Measurements from ENCODE around the gene CFAP61.

Gene CFAP61

DNA sequence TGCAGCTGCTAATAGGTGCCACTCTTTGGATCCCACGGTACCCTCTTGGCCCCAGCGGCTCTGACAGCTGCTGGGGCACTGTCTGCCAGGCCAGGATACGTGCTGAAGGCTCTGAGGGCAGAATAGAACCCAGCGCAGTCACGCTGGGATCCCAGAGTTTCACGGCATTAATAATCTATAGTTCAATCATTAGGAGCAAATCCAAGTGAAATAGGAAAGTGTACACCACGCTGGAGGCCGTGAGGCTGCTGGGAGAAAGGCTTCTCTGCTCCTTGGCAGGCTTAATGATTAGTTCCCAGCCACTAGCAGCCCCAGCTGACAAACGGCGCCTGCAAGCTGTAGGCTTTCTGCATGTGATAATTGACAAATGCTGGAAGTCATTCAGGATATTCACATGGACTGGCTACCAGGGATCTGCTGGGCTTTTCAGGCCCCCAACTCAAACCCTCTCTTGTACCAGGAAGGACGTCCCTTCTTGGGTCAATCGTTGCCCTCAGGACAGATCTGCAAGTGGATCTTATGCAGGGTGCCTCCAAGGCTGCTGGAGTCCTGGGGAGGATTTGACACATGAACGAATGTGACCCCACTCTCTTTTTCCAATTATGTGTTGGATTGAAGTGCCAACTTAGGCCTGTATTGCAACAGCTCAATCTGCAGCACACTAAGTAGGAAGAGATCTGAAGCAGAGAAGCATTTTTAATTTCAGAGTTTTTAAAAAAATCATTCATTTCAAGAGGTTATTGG lies 265.5 kb downstream of the CFAP61 start:
- no peaks in the 10 kb centered on the region for H3K27me3 ChIP-seq (ENCODE audit: insufficient read depth, low read length)
- H3K79me1 ChIP-seq (ENCODE audit: low read length) = no peaks in the 10 kb centered on the region
- H2BK5ac ChIP-seq (ENCODE audit: low read depth, low read length, poor library complexity) = no peak overlapping the region
- no peak for DNase-seq
- H3K27ac ChIP-seq (ENCODE audit: low read depth, low read length) = no peak overlapping the region
- no peak overlapping the region for H4K12ac ChIP-seq (ENCODE audit: low read depth, low read length)
- H3K36me3 ChIP-seq (ENCODE audit: control insufficient read depth in 1 of 2, insufficient read depth in 2 of 2, low read length in 2 of 2) = no peaks in the 10 kb centered on the region
- H3K9ac ChIP-seq (ENCODE audit: low read length) = no peak overlapping the region
- no peak overlapping the region for H3K23ac ChIP-seq (ENCODE audit: low read length)
- H3K79me2 ChIP-seq (ENCODE audit: control insufficient read depth, insufficient read depth, low read length, poor library complexity) = no peaks in the 10 kb centered on the region
- no peak overlapping the region for H4K8ac ChIP-seq (ENCODE audit: low read depth, low read length)
- no peak overlapping the region for H3K4me3 ChIP-seq (ENCODE audit: low read depth, low read length)
- no CpG with 5 or more reads among the region's 13 CpGs for WGBS (ENCODE audit: extremely low coverage, insufficient coverage, insufficient read length)
- H3K4me2 ChIP-seq (ENCODE audit: low read length) = no peak overlapping the region
- no peak overlapping the region for H2BK12ac ChIP-seq (ENCODE audit: low read length)
- H3K4me1 ChIP-seq (ENCODE audit: control insufficient read depth in 1 of 2, insufficient read depth in 2 of 2, low read length in 2 of 2) = no peaks in the 10 kb centered on the region
- H3K14ac ChIP-seq (ENCODE audit: low read length) = no peak overlapping the region
- no peak overlapping the region for H3K18ac ChIP-seq (ENCODE audit: low read length)
- H3K4ac ChIP-seq (ENCODE audit: low read depth, low read length) = no peak overlapping the region
- no peak overlapping the region for H2AFZ ChIP-seq (ENCODE audit: insufficient read depth, low read length, poor library complexity)
- no peaks in the 10 kb centered on the region for H3K9me3 ChIP-seq (ENCODE audit: insufficient read depth, low read depth, low read length)
- no peak overlapping the region for H4K91ac ChIP-seq (ENCODE audit: low read depth, low read length)
- no peak overlapping the region for H2AK5ac ChIP-seq (ENCODE audit: low read length)
- no peak overlapping the region for H2BK120ac ChIP-seq (ENCODE audit: insufficient read depth, low read length, poor library complexity)

DNA sequence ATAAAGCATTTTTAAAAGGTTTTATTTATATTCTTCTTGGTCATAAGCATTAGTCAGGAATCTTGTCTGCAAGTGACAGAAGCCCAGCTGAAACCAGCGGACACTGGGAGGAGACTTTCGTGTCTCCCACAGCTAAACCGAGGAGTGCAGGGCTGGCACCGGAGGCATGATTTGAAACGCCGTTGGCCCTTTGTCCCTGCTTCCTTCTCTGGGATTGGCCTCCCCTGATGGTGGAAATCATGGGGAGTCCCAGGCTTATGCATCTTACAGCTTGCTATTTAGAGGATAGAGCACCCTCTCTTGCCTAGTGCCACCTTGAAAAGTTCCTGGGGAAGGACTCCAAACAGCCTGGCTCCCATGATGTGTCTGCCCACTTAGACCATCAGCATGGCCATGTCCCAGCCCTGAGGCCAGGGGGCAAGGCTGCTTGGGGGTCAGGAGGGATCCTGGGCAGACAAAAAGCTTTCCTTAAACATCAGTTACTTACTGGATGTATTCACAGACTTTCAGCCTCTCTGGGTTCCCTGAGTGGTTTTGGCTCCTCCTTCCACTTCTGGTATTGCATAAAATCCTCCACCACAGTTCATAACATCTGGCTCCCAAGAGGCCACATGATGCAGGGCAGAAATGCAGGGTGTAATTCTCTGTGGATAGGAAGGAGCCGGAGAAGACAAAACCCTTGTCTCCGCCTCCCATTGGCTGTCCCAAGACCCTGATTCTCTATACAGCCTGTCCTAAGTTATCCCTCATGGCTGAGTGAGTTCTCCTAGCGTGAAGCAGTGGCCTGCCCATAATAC lies 266.2 kb downstream of the CFAP61 start:
- H3K4me2 ChIP-seq (ENCODE audit: low read length) = no peak overlapping the region
- H4K8ac ChIP-seq (ENCODE audit: low read depth, low read length) = no peak overlapping the region
- no peak overlapping the region for H3K4me3 ChIP-seq (ENCODE audit: low read depth, low read length)
- no peak overlapping the region for H3K27ac ChIP-seq (ENCODE audit: low read depth, low read length)
- no peak overlapping the region for H2AK5ac ChIP-seq (ENCODE audit: low read length)
- WGBS (ENCODE audit: extremely low coverage, insufficient coverage, insufficient read length) = no CpG with 5 or more reads among the region's 9 CpGs
- no peak overlapping the region for H2BK120ac ChIP-seq (ENCODE audit: insufficient read depth, low read length, poor library complexity)
- H2BK12ac ChIP-seq (ENCODE audit: low read length) = no peak overlapping the region
- no peak overlapping the region for H2BK5ac ChIP-seq (ENCODE audit: low read depth, low read length, poor library complexity)
- H3K79me1 ChIP-seq (ENCODE audit: low read length) = no peaks in the 10 kb centered on the region
- no peaks in the 10 kb centered on the region for H3K79me2 ChIP-seq (ENCODE audit: control insufficient read depth, insufficient read depth, low read length, poor library complexity)
- no peak for DNase-seq
- H3K23ac ChIP-seq (ENCODE audit: low read length) = no peak overlapping the region
- H3K27me3 ChIP-seq (ENCODE audit: insufficient read depth, low read length) = no peaks in the 10 kb centered on the region
- H2AFZ ChIP-seq (ENCODE audit: insufficient read depth, low read length, poor library complexity) = no peak overlapping the region
- no peaks in the 10 kb centered on the region for H3K36me3 ChIP-seq (ENCODE audit: control insufficient read depth in 1 of 2, insufficient read depth in 2 of 2, low read length in 2 of 2)
- no peak overlapping the region for H3K9ac ChIP-seq (ENCODE audit: low read length)
- no peak overlapping the region for H4K91ac ChIP-seq (ENCODE audit: low read depth, low read length)
- H3K9me3 ChIP-seq (ENCODE audit: insufficient read depth, low read depth, low read length) = no peaks in the 10 kb centered on the region
- no peak overlapping the region for H3K18ac ChIP-seq (ENCODE audit: low read length)
- no peak overlapping the region for H3K4ac ChIP-seq (ENCODE audit: low read depth, low read length)
- no peak overlapping the region for H3K14ac ChIP-seq (ENCODE audit: low read length)
- H4K12ac ChIP-seq (ENCODE audit: low read depth, low read length) = no peak overlapping the region
- H3K4me1 ChIP-seq (ENCODE audit: control insufficient read depth in 1 of 2, insufficient read depth in 2 of 2, low read length in 2 of 2) = no peaks in the 10 kb centered on the region

DNA sequence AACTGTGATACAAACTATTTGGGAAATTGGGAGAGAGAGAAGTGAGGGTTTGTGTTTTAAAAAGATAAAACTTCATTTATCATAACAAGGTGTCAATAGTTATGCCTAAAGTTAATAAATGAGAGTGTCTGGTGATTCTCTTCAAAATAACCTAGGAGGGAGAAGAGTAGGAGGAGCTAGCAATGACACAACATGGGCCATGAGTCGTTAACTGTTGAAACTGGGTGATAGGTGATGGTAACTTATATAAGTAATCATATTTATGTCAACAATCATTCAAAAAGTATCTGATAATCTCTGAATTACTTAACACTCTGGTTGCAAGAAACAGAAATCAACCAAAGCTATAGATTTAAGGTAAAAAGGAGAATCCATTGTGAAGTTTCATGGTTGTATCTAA lies 268.8 kb downstream of the CFAP61 start:
- no peaks in the 10 kb centered on the region for H3K4me1 ChIP-seq (ENCODE audit: control insufficient read depth in 1 of 2, insufficient read depth in 2 of 2, low read length in 2 of 2)
- no peaks in the 10 kb centered on the region for H3K79me2 ChIP-seq (ENCODE audit: control insufficient read depth, insufficient read depth, low read length, poor library complexity)
- no peak overlapping the region for H2BK12ac ChIP-seq (ENCODE audit: low read length)
- no peak overlapping the region for H3K4me3 ChIP-seq (ENCODE audit: low read depth, low read length)
- no peak overlapping the region for H2BK120ac ChIP-seq (ENCODE audit: insufficient read depth, low read length, poor library complexity)
- no peak overlapping the region for H4K12ac ChIP-seq (ENCODE audit: low read depth, low read length)
- H2AK5ac ChIP-seq (ENCODE audit: low read length) = no peak overlapping the region
- DNase-seq = no peak
- no peaks in the 10 kb centered on the region for H3K36me3 ChIP-seq (ENCODE audit: control insufficient read depth in 1 of 2, insufficient read depth in 2 of 2, low read length in 2 of 2)
- no peak overlapping the region for H3K27ac ChIP-seq (ENCODE audit: low read depth, low read length)
- no peak overlapping the region for H2AFZ ChIP-seq (ENCODE audit: insufficient read depth, low read length, poor library complexity)
- no peak overlapping the region for H3K18ac ChIP-seq (ENCODE audit: low read length)
- H3K14ac ChIP-seq (ENCODE audit: low read length) = no peak overlapping the region
- no peaks in the 10 kb centered on the region for H3K79me1 ChIP-seq (ENCODE audit: low read length)
- H4K8ac ChIP-seq (ENCODE audit: low read depth, low read length) = no peak overlapping the region
- no peak overlapping the region for H3K23ac ChIP-seq (ENCODE audit: low read length)
- no CpG with 5 or more reads among the region's 1 CpG for WGBS (ENCODE audit: extremely low coverage, insufficient coverage, insufficient read length)
- no peak overlapping the region for H2BK5ac ChIP-seq (ENCODE audit: low read depth, low read length, poor library complexity)
- H3K9ac ChIP-seq (ENCODE audit: low read length) = no peak overlapping the region
- H3K4me2 ChIP-seq (ENCODE audit: low read length) = no peak overlapping the region
- H3K9me3 ChIP-seq (ENCODE audit: insufficient read depth, low read depth, low read length) = no peaks in the 10 kb centered on the region
- H4K91ac ChIP-seq (ENCODE audit: low read depth, low read length) = no peak overlapping the region
- no peak overlapping the region for H3K4ac ChIP-seq (ENCODE audit: low read depth, low read length)
- H3K27me3 ChIP-seq (ENCODE audit: insufficient read depth, low read length) = no peaks in the 10 kb centered on the region

DNA sequence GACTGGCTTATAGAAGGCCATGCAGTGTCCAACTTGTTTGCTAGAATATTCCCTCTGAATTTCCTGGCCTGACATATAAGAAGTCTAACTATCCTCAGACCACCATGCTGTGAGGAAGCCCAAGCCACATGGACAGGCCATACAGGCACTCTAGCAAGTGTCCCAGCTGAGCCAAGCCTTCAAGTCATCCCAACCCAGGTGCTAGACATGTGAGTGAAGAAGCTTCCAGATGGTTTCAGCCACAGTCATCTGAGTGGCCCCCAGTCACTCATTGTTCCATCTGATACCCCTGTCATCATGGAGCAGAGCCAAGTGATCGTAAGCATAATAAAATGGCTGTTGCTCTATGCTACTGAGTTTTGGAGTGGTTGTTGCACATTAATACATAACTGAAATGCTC lies 269.6 kb downstream of the CFAP61 start:
- Histone ChIP-seq H3K79me1 (ENCODE audit: low read length) (no peaks in the 10 kb centered on the region), H3K4ac (ENCODE audit: low read depth, low read length) (no peak overlapping the region), H3K9me3 (ENCODE audit: insufficient read depth, low read depth, low read length) (no peaks in the 10 kb centered on the region), H2AFZ (ENCODE audit: insufficient read depth, low read length, poor library complexity) (no peak overlapping the region), H3K23ac (ENCODE audit: low read length) (no peak overlapping the region), H4K8ac (ENCODE audit: low read depth, low read length) (no peak overlapping the region), H3K4me1 (ENCODE audit: control insufficient read depth in 1 of 2, insufficient read depth in 2 of 2, low read length in 2 of 2) (no peaks in the 10 kb centered on the region), H3K27ac (ENCODE audit: low read depth, low read length) (no peak overlapping the region), H3K9ac (ENCODE audit: low read length) (no peak overlapping the region), H2BK120ac (ENCODE audit: insufficient read depth, low read length, poor library complexity) (no peak overlapping the region), H2BK12ac (ENCODE audit: low read length) (no peak overlapping the region), H3K36me3 (ENCODE audit: control insufficient read depth in 1 of 2, insufficient read depth in 2 of 2, low read length in 2 of 2) (no peaks in the 10 kb centered on the region), H3K4me3 (ENCODE audit: low read depth, low read length) (no peak overlapping the region), H3K14ac (ENCODE audit: low read length) (no peak overlapping the region), H3K79me2 (ENCODE audit: control insufficient read depth, insufficient read depth, low read length, poor library complexity) (no peaks in the 10 kb centered on the region), H2BK5ac (ENCODE audit: low read depth, low read length, poor library complexity) (no peak overlapping the region), H3K18ac (ENCODE audit: low read length) (no peak overlapping the region), H4K91ac (ENCODE audit: low read depth, low read length) (no peak overlapping the region), H3K4me2 (ENCODE audit: low read length) (no peak overlapping the region), H2AK5ac (ENCODE audit: low read length) (no peak overlapping the region), H4K12ac (ENCODE audit: low read depth, low read length) (no peak overlapping the region), H3K27me3 (ENCODE audit: insufficient read depth, low read length) (no peaks in the 10 kb centered on the region)
- DNase-seq = no peak
- WGBS (ENCODE audit: extremely low coverage, insufficient coverage, insufficient read length) = no CpG with 5 or more reads among the region's 1 CpG

Data from trophoblast cell (in vitro differentiated cells and primary cell).